Activated T-cell treated with anti-CD3 and anti-CD28 coated beads for 48 hours (primary cell): Measurements from ENCODE around the gene LFNG.

Experiments
- DNase-seq: peaks from one replicate; pipeline ENCODE4 v3.0.0-alpha.2; 2020; ENCODE audit warnings: low read depth

LFNG gene

DNA sequence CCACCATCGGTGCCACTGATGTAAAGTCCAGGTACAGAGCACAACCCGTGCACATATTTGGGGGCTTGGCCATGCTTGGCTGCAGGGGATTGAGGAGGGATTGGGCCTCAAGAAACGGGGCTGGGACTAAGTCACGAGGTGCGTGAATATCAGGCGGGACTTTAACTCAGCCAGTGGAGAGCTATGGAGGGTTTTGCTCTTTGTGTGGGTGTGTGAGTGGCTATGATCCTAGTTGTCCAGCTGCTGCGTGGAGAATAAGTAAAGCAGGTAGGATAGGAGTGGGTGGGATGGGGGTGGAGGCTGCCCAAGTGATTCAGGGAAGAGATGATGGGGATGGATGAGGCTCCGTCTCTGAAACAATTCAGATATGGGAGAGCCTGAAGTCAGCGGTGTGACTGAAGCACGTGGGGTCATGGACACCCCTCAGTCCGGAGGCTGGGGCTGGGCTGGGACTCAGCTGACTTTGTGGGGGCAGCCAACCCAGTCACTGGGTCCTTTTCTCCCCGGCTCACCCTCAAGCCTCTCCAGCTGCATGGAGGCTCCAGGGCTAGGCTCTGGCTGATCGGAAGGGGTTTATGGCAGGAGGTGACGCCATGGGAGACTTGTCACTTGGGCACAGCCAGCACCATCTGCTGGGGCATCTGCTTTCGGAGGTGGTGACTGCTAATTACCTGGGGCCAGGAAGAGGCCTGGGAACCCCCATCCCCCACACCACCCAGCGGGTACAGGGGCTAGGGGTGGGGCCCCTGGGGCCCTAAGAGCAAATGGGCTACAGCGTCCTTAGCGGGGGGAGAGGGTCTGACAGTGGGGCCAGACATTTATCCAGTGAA, 1.7 kb upstream of the LFNG start:
- DNase-seq = no peak

DNA sequence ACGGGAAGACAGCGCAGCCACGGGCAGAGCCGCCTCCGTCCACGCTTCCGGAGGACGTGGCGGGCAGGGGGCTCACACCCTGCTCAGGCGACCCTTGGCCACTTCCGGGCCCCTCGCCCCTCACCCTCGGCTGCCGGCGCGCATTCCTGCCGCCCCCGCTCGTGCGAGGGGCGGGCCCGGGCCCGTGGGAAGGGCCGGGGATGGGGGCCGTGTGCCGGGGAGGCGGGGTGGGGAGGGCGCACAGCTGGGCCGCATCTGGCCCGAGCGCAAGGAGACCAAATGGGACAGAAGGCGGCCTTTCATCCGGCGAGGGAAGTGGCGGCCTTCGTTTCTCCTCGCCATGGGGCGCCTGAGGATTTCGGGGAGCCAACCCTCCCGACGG, 846 bp upstream of the LFNG start:
- no peak for DNase-seq

DNA sequence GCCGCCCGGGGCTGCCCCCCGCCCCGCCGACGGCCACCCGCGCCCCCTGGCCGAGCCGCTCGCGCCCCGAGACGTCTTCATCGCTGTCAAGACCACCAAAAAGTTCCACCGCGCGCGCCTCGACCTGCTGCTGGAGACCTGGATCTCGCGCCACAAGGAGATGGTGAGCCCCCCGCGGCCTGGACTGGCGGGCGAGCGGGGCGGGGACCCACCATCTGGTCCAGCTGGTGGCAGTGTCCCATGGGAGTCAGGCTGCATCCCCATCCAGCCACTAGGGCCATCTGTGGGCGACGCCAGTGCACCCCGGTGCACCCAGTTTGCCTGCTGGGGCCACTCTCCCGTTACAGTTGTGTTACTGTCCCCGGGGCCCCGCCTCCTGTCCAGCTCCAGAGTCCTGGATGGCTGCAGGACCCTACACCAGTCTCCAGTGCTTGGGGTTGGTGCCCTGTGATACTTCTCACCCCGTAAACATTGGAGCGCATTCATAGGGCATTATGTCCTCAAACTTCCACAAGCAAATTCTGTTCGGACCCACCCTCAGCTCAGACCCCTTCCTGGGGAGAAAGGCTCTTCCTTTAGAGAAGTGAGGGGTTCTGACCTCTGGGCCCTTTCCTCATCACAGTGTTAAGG, 672 bp downstream of the LFNG start:
- no peak for DNase-seq

DNA sequence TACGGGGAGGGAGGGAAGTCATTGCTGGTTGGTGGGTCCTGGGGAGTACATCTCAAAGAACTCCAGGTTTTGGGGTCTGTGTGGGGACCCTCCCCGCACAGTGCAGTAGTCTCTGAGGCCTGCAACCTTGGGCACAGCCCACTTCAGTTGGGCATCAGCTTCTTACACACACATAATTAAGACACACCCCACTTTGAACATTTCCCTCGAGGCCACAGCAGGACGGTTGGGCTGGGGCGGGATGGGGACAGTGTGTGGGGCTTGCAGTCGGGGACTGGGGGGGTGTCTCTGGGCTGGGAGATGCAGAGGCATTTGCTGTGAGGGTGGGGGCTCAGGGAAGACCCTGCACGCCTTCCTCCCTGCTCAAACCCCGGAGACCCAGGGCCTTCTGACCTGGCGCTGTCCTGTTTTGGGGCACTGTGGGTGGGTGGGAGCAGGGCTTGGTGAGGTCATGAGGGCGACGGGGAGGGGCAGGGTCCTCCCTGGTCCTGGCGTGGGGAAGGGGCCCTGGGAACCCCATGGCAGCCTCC, 1.3 kb downstream of the LFNG start:
- no peak for DNase-seq

DNA sequence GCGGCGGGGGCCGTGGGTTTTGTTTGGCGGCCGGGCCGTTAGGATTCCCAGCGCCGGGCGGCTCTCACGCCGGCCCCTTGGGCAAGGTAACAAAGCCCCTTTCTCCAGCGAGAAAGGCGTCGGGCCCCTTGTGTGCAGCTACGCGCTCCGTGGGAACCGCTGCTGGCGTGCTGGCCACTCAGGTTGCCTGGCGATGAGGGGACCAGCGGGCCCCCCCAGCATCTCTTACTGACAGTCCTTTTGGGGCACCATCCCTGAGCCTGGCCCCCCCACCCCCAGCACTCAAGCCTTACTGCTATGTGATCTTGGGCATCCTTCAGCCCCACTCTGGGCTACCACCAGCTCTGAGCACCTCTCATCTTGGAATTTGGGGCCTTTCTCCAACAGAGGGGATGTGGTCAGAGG, 1.8 kb downstream of the LFNG start:
- no peak for DNase-seq

DNA sequence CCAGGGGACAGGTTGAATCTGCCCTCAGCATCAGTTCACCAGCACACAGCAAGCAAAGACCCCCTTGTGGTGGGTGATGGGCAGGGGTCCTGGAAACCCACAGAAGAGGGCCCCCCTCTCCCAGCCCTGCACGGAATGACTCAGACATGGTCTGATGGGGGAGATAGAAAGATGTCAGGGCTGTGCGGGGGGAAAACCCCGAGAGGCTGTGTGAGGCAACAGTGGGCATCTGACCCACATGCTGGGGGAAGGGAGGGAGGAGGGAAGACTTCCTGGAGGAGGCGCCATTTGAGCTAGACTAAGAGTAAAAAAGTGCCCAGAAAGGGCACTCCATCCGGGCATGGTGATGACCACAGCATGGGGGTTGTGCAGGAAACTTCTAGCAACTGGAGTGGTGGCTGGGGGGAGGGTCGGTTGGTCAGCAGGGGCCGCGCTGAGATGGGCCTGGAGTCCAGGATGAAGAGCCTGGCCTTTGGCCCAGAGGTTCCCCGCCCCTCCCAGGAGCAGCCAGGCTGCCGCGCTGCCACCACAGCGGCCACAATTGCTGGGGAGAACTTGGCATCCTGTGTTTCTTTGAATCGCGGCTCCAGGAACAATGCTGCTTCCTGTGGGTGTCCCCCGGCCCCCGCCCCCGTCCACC, 2.5 kb downstream of the LFNG start:
- peak; percentile 70 for DNase-seq

DNA sequence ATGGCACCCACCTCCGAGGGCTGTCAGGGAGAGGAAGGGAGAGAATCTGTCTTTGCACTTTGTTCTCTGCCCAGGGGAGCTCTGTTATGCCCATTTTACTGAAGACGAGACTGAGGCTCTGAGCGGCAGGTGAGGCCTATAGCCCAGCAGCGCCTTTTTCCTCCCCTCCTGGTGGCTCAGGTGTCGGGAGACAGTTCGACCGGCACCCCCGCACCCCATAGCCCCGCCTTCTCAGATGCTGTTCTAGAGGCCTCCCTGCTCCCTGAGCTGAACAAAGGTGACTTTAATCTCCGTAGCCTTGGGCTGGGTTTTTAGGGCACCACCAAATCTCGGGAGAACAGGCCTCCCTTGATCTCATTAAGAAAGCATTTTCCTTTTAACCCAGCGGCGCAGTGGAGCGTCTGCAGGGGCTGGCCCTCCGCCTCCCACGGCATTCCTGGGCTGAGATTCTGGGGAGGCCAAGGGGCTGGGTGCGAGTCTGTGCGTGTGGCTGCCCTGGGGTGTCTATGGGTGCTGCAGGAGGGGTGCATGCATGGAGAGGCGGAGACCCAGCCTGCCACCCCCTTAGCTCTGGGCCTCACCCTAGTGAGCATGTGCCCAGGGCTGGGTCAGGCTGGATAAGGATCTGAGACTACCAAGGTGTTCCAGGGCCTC, 3.3 kb downstream of the LFNG start:
- DNase-seq = no peak

DNA sequence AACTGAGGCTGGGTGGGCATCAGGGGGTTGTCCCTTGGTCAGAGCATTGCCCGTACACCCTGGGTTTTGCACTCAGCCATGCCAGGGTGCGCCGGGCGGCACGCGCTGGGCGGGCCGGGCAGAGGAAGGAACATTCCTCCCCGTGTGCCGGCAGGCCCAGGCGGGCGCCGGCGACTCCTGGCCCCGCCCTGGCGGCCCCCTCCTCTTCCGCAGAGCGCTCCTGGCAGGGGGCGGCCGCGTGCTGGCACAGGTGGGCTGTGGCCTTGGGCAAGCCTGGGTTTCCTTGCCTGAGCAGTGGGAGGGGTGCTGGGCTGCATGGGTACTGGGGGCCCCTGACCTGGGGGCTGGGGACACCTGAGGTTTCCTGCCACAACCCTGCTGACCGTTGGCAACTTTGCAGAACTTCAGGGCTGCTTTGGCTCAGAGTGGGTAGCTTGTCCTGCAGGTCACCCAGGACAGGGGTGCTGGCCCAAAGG, 3.9 kb downstream of the LFNG start:
- DNase-seq = no peak

DNA sequence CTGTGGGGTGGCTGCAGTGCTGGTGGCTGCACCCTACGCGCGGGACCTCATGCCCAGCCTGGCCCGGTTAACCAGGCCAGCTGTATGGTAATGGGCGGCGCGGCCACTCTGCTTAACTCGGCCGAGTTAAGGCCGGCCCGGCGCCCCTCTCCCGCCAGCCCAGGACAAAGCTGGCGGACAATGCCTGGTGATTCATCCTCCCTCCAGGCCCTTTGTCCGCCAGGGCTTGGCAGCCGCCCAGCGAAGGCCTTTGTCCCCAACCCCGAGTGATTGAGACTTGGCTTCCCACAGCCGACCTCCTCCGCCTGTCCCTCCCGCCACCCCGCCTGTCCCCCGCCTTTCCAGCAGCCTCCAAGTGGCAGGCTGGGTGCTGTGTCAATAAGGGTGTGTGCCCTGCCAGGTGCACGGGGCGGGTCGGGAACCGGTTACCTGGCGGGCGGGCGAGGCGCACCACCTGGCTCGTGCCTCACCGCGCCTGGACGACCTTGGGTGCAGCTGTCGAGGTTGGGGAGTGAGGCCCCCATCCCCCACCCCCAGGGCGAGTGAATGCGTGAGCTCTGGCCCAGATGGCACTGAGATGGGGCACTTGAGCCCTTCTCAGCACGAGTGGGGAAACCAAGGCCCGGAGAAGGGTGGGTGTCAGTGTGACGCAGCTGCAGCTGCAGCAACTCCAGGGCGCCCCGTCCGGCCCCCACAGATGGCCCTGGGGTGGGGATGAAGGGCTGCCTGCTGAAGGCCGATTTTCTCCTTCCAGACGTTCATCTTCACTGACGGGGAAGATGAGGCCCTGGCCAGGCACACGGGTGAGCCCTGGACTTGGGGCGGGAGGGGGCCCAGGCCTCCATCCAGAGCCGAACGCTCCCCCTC, 4.6 kb downstream of the LFNG start:
- no peak for DNase-seq

DNA sequence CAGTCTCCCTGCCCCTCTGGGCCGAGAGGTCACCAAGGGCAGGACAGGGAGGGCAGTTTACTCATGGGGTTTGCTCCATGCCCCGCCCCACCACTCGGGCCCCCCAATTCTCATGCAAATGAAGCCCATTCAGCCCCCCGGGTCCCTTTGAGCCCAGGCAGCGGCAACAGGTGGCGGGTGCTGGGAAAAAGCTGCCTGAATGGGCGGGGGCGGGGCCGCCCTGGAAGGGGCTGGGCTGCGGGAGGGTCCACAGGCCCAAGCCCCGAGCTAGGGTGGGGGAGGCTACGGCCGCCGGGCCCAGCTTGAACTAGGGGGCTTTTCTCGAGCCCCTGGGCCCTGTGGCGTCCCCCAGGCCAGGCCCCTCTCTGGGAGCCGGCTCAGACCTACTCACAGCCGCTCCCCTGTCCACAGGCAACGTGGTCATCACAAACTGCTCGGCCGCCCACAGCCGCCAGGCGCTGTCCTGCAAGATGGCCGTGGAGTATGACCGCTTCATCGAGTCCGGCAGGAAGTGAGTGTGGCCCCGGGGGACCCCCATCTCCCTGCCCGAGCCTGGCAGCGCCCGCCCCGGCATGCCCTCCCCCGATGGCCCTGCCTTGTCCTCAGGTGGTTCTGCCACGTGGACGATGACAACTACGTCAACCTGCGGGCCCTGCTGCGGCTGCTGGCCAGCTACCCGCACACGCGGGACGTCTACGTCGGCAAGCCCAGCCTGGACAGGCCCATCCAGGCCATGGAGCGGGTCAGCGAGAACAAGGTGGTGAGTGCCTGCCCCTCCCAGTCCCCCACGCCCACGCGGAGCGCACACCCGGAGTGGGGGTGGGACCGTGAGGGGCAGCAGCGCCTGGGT, 5.5 kb downstream of the LFNG start:
- no peak for DNase-seq

DNA sequence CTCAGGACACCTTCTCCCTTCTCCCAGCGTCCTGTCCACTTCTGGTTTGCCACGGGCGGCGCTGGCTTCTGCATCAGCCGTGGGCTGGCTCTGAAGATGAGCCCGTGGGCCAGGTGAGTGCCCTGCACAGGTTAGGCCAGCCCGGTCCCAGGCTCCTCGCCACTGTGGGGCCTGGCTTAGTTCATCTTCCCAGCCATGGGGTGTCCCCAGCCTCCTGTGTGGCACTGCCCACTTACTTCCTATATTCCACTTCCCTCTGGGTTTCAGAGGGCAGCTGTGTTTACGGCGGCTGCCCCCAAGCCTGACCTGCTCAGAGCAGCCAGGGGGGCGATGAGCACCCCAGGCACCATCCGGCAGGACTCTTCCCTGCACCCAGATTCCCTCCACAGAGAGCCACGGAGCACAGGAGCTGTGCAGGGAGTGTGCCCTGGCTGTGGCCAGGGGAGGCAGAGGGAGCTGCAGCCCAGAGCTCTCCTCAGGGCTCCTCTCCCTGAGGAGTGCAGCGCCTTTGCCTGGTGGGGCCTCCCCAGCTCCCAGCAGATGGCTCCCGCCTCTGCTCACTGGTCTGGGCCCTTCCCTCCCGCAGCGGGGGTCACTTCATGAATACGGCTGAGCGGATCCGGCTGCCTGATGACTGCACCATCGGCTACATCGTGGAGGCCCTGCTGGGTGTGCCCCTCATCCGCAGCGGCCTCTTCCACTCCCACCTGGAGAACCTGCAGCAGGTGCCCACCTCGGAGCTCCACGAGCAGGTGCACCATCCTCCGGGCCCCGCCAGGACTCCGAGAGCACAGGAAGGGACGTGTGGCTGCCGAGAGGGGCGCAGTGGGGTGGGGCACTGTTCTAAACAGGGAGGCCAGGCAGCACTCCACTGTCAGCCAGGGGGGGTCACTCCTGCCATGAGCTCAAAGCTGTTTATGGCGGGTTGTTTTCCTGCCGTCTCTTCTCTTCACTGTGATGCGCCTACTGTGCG, 6.4 kb downstream of the LFNG start:
- DNase-seq = no peak

DNA sequence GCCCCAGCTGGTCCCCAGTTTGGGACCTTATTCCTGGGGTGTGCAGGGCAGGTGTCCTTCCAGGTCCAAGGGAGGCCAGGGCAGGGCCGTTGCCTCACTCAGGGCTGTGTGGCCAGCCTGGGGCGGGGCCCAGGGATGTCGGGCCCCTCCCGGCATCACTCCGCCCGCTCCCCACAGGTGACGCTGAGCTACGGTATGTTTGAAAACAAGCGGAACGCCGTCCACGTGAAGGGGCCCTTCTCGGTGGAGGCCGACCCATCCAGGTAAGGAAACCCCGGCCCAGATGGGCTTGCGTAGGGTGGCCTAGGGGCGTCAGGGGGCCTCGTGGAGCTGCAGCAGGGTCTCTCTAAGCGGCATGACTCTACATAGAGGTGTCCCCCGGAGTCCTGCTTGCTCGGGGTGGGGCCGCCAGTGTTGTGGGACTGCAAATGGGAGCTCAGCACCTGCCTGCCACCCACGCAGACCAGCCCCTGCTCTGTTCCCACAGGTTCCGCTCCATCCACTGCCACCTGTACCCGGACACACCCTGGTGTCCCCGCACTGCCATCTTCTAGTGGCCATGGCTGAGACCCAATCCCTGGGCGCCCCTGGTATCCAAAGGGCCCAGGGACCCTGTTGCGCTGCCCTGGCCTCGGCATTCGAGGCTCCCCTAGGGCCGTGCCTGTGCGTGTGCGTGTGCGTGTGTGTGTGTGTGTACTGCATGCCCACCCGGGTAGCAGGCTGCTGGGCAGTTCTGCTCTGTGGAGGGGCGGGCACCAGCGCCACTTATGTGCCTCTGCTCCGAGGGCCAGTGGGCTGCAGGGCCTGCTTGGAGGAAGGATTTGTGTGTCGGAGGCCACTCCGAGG, 7.3 kb downstream of the LFNG start:
- no peak for DNase-seq

DNA sequence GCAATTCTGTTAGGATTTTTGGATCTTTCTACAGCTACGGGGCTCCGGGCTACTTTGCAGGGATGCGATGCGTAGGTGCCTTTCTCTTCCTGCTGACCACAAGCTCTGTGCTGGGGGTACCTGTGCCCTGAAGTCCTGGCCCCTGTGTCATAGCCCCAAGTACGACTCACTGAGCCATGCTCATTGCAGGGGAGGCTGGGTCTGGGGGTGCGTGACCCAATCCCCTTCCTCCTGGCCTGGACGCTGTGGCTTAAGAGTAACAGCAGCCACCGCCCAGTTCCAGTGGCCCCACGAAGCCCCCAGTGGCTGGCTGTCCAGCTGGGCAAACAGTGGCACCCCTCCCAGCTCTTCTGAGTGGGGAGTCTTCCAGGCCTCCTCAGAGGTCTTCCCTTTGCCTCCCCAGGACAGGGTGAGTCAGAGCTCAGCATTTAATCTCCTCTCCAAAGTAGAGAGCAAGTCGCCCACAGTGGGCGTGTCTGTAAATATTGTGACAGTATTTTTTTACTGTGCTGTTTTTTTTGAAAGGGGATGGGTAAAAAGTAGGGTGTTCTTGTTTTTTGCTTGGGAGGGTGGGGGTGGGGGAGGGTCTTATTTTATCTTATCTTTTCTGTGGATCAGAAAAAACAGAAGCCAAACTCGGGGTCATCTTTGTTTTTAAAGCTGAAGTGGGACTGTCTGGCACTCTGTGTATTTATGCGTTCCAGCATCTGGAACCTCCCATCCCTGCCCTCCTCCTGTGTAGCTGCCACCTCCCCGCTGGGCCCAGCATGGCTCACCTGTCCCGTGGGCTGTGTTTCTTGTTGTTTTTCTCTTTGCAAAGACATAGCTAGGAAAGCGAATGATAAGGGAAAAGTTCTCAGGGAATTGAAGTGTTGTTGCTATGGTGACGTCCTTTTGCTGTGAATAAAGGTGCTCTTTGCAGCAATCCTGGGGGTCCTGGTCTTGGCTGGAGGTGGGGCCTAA, 8.2 kb downstream of the LFNG start:
- no peak for DNase-seq

DNA sequence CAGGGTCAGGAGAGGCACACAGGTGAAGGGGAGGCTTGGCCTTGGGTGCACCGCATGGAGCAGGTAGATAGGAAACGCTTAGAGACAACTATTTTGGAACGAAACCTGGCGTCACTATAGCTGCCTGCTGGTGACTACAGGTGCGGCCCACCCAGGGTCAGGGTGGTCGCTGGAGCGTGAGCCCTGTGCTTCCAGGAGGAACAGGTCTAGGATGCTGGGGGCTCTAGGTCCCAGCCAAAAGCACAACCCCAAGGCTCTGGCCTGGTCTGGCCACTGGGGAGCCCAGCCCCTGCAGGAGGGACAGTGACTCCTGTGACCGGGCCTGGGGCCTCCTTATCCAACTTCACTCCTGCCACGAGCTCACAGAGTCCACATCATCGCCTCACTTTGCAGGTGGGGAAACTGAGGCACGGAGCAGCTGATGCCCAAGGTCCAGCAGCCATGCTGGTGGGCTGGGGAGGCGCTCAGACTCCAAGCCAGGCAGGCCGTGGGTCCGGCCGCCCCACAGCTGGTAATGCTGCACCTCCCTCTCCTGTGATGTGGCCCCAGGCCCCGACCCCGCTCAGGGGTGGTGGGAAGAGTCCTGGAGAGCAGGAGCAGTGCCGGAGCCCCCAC, 9.0 kb downstream of the LFNG start:
- no peak for DNase-seq

DNA sequence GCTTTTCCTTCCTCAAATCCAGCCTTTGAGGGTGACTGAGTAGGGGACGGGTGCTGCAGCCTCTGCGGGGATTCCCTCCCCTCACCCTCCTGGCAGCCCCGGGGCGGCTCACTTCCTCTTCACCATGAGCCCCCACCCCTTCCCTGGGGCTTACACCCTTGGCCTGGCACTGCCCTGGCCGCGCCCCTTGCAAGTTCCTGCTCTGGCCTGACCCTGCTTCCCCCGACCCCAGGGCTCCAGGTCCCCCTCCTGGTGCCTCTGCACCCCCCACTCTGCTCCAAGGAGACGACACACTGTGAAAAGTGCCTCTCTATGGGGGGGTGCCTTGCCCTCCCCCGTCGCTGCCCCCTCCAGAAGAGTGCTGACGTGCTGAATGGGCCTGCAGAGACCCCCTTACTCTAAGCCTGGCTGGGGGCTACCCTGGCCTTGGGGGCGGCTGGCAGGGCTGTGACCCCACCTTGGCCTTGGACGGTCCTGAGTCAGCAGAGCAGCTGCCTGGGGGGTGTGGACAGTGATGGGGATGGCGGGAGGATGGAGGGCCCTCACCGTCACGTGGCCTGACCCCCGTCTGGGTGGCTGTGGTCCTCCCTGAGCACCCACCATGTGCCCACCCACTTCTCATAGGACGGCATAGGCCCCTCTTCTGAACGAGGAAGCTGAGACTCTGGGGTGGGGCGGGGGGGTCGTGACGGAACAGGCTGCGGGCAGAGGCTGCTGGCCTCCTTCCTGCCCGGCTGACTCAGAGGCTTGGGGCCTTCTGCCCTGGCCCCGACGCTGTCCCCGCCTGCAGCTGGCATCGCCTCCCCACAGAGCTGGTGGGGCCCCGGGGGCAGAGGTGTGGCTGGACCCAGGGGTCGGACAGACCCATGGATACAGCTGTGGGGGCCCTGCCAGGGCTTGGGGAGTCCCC, 9.8 kb downstream of the LFNG start:
- peak; percentile 49 for DNase-seq
